Measurements from ENCODE around the gene OSBPL5.

DNA sequence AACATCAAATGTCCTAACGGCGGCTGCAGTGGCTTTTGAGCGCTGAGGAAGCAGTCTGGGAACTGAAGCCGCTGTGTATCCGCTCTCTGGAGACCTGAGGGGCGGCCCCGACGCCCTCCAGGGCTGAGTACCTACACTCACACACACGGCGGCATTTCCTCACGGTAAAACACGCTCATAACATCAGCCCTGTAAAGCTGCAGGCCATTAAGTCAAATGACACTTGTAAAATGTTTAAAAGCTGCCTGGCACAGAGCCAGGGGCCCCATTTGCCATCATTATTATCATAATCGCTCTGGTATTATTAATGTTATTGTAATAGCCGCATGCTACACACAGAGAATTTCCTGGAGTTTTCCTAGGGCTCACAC is 113.0 kb downstream of the OSBPL5 start:
- TF ChIP-seq SUZ12 (IDR thresholded peaks at IDR 0.05; ENCODE audit: extremely low read depth, insufficient read depth, insufficient read length) (no peak), YY1 (IDR thresholded peaks at IDR 0.05; ENCODE audit: insufficient read depth, insufficient read length) (no peak), ZNF274 (IDR thresholded peaks at IDR 0.05; ENCODE audit: low read depth, low read length) (no peak)
